Activated naive CD4-positive, alpha-beta T cell treated with Interleukin-2 at 50 U/mL for 16 hours (primary cell): ENCODE results near the gene WNK1.

Source experiments
- DNase-seq: peaks from one replicate; pipeline ENCODE4 v3.0.0-alpha.2; 2020

WNK1 gene

GRCh38 chr12:958588-959123, 206.3 kb downstream of the WNK1 start:
- DNase-seq, result no peak
